Suprapubic skin (tissue), 4 donors: ENCODE results near the gene TSSK1B. TPM values are rescaled to one million over a fixed set of nuclear protein-coding genes. Genes with fewer than 3 reads are reported as not detected.

Source experiments
- DNase-seq, 2 donors: peaks; one replicate each; pipeline ENCODE4 v3.0.0-alpha.2; 2019; ENCODE audit warnings: low spot score in 2 of 2
- H3K27ac ChIP-seq: fragments of 200-600 bp; sonication (generic); one replicate; pipeline ENCODE4 v1.5.1; 2019
- H3K27me3 ChIP-seq: fragments of 200-600 bp; sonication (generic); one replicate; pipeline ENCODE4 v1.5.1; 2019
- H3K36me3 ChIP-seq: fragments of 200-600 bp; sonication (generic); one replicate; pipeline ENCODE4 v1.5.1; 2019
- H3K4me1 ChIP-seq: fragments of 200-600 bp; sonication (generic); one replicate; pipeline ENCODE4 v1.5.1; 2019
- H3K4me3 ChIP-seq: fragments of 200-600 bp; sonication (generic); one replicate; pipeline ENCODE4 v1.5.1; 2019; ENCODE audit warnings: mild to moderate bottlenecking
- H3K9me3 ChIP-seq: fragments of 200-600 bp; sonication (generic); one replicate; pipeline ENCODE4 v1.5.1; 2019
- EP300 ChIP-seq: sonication (generic); formaldehyde crosslinking; IDR thresholded peaks from one replicate; pipeline ENCODE4 v1.6.1; 2017; ENCODE audit warnings: antibody characterized with exemption
- POLR2A ChIP-seq, 2 donors: fragments of 450-650 bp; IDR thresholded peaks; one replicate each; pipeline ENCODE4 v1.6.1; 2017; ENCODE audit warnings: antibody characterized with exemption in 2 of 2, mild to moderate bottlenecking in 2 of 2, moderate library complexity in 2 of 2
- POLR2AphosphoS5 ChIP-seq, 3 donors: sonication (generic); formaldehyde crosslinking; IDR thresholded peaks; one replicate each; pipeline ENCODE4 v1.6.1; 2017; ENCODE audit warnings: antibody characterized with exemption in 3 of 3
- WGBS: methylation state at CpG from one replicate; pipeline ENCODE4 v1.1.5; 2018; 5-methylcytosine and 5-hydroxymethylcytosine counted together
- total RNA-seq, 4 donors: library from RNA; depleted of rRNA; stranded (reverse); fragments of >200 nt; gene quantifications; one replicate each; pipeline ENCODE4 v1.1.0, GENCODE V29; 2016
- TF ChIP-seq, protein P1 (sequence below), 2 donors: fragments of 200-600 bp in 1 of 2; fragments of 450-650 bp in 1 of 2; sonication (generic) in 1 of 2; IDR thresholded peaks; one replicate each; pipeline ENCODE4 v1.5.1; 2016 to 2019; ENCODE audit warnings: antibody characterized with exemption in 2 of 2, mild to moderate bottlenecking in 1 of 2, moderate library complexity in 1 of 2

The TSSK1B gene
- total RNA-seq, 4 donors from 2014 or later = 0.42 to 3.9 (median 2.8) TPM; not detected in 1

DNA sequence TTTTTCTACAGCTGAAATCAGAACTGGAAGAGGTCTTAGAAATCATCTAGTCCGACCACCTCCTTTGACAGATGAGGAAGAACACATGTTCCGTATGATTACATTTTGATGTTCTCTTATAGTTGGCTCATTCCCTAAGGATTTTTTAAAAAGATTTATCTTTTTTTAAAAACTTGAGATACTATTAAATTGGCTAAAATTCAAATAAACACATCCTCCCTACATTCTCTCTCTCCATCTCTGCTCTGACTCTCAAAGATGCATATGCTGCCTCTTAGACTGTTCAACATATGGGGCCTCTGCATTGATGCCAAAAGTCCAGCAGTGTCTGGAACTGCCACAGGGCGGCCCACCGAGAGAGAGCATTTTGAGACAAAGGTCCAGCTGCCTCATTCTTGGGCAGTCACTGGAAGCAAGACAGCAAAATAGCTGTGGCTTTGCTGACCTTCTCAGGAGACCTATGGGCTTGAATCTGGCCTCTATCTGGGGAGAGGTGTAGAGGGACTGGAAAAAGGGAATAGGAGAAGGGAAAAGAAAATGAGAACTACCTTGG is 12.8 kb upstream of the TSSK1B start:
- WGBS = 79% methylated on average over 4 of the region's 4 CpGs
- no peak for DNase-seq
- H3K9me3 ChIP-seq = no peaks in the 10 kb centered on the region
- no peaks in the 10 kb centered on the region for H3K4me1 ChIP-seq
- H3K4me3 ChIP-seq = no peak overlapping the region
- no peaks in the 10 kb centered on the region for H3K27me3 ChIP-seq
- no peaks in the 10 kb centered on the region for H3K36me3 ChIP-seq
- TF ChIP-seq POLR2A (IDR thresholded peaks at IDR 0.05) (no peak), EP300 (no peak), POLR2AphosphoS5 (IDR thresholded peaks at IDR 0.05) (no peak)
- TF ChIP-seq, protein P1, sequence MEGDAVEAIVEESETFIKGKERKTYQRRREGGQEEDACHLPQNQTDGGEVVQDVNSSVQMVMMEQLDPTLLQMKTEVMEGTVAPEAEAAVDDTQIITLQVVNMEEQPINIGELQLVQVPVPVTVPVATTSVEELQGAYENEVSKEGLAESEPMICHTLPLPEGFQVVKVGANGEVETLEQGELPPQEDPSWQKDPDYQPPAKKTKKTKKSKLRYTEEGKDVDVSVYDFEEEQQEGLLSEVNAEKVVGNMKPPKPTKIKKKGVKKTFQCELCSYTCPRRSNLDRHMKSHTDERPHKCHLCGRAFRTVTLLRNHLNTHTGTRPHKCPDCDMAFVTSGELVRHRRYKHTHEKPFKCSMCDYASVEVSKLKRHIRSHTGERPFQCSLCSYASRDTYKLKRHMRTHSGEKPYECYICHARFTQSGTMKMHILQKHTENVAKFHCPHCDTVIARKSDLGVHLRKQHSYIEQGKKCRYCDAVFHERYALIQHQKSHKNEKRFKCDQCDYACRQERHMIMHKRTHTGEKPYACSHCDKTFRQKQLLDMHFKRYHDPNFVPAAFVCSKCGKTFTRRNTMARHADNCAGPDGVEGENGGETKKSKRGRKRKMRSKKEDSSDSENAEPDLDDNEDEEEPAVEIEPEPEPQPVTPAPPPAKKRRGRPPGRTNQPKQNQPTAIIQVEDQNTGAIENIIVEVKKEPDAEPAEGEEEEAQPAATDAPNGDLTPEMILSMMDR (IDR thresholded peaks at IDR 0.05) = no peak
- H3K27ac ChIP-seq = no peak overlapping the region

DNA sequence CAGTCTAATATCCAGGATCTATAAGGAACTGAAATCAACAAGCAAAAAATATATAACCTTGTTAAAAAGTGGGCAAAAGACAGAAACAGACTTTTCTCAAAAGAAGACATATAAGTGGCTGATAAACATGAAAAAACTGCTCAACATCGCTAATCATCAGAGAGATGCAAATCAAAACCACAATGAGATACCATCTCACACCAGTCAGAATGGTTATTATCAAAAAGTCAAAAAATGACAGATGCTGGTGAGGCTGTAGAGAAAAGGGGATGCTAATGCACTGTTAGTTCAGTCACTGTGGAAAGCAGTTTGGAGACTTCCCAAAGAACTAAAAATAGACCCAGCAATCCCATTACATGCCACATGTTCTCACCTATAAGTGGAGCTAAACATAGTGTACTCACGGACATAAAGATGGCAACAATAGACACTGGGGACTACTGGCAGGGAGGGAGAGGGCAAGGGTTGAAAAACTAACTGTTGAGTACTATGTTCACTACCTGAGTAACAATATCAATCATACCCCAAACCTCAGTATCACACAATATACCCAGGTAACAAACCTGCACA is 11.7 kb upstream of the TSSK1B start:
- DNase-seq = no peak
- no peaks in the 10 kb centered on the region for H3K4me1 ChIP-seq
- TF ChIP-seq POLR2A (IDR thresholded peaks at IDR 0.05) (no peak), POLR2AphosphoS5 (IDR thresholded peaks at IDR 0.05) (no peak), EP300 (no peak)
- TF ChIP-seq, protein P1 (IDR thresholded peaks at IDR 0.05) = no peak
- H3K4me3 ChIP-seq = no peak overlapping the region
- no peaks in the 10 kb centered on the region for H3K36me3 ChIP-seq
- no peaks in the 10 kb centered on the region for H3K27me3 ChIP-seq
- no peak overlapping the region for H3K27ac ChIP-seq
- H3K9me3 ChIP-seq = no peaks in the 10 kb centered on the region
- 57% methylated on average over 2 of the region's 2 CpGs for WGBS

DNA sequence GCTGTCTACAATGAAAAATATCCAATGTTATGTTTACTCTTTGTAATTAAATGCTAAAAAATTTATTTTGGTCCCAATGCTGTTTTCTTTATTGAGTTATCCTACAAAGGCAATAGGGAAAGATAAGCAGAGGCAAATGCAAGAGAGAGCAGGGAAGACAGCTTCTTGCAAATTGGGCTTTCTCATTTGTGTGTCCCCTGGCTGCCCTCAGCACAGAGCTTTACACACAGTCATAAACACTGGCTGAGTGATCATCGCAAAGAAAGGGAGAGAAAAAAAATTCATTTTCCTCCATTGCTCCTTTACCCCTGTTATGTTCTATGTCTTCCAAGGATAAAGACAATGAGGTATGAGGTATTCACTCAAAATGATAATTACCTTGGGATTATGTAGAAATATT is 2.3 kb upstream of the TSSK1B start:
- no peak overlapping the region for H3K4me3 ChIP-seq
- 53% methylated on average over 1 of the region's 1 CpG for WGBS
- no peaks in the 10 kb centered on the region for H3K9me3 ChIP-seq
- H3K27me3 ChIP-seq = no peaks in the 10 kb centered on the region
- H3K4me1 ChIP-seq = no peaks in the 10 kb centered on the region
- H3K27ac ChIP-seq = no peak overlapping the region
- H3K36me3 ChIP-seq = no peaks in the 10 kb centered on the region
- DNase-seq = no peak
- no peak for TF ChIP-seq EP300
- TF ChIP-seq POLR2A (IDR thresholded peaks at IDR 0.05) = no peak
- TF ChIP-seq, protein P1 (IDR thresholded peaks at IDR 0.05) = no peak
- no peak for TF ChIP-seq POLR2AphosphoS5 (IDR thresholded peaks at IDR 0.05)

DNA sequence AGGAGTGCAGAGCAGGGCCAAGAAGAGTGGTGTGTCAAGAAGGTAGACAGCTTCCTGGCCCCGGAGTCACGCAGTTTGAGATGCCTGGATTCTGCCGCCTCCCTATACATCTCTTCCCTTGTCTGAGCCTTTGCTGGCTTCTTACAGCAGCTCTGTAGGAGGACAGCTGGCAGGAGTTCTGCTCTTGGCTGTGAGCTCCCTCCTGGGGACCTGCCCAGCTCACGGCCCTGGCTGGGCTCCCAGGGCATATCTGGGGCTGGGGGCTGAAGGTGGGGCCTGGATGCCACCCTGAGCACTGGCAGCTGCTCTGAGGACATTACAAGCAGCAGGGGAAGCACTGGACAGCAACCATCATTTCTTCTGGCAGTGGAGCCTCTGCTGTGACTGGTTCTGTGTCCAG is 786 bp upstream of the TSSK1B start:
- H3K4me1 ChIP-seq = no peaks in the 10 kb centered on the region
- 94% methylated on average over 2 of the region's 4 CpGs for WGBS
- no peaks in the 10 kb centered on the region for H3K9me3 ChIP-seq
- H3K36me3 ChIP-seq = no peaks in the 10 kb centered on the region
- no peak overlapping the region for H3K27ac ChIP-seq
- no peak for DNase-seq
- TF ChIP-seq POLR2A (IDR thresholded peaks at IDR 0.05) (no peak), EP300 (no peak), POLR2AphosphoS5 (IDR thresholded peaks at IDR 0.05) (no peak)
- TF ChIP-seq, protein P1 (IDR thresholded peaks at IDR 0.05) = no peak
- no peaks in the 10 kb centered on the region for H3K27me3 ChIP-seq
- no peak overlapping the region for H3K4me3 ChIP-seq

DNA sequence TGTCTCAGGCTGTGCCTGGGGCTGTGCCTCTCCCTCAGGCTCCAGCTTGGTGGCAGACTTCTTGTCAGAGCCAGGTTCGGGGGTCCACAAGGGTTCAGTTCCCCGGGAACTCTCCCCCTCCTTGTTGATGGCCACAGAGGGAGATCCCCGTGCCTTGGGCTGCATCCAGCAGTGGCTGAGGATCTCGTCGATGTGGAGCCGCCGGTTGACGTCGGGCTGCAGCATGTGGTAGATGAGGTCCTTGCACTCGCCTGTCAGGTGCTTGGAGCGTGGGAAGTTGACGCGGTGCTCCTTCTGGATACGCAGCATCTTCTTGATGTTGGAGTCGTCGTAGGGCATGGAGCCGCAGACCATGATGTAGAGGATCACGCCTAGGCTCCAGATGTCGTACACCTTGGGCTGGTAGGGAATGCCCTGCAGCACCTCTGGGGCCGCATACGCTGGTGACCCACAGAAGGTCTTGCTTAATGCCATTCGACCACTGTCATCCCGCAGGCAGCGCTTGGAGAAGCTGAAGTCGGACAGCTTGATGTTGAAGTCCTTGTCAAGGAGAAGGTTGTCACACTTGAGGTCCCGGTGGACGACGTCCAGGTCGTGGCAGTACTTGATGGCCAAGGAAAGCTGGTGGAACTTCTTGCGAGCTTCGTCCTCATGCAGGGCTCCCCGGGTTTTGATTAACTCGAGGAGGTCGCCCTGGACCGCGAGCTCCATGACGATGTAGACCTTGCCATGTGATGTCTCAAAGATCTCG is 752 bp downstream of the TSSK1B start:
- Histone ChIP-seq H3K27me3 (no peaks in the 10 kb centered on the region), H3K27ac (no peak overlapping the region), H3K36me3 (no peaks in the 10 kb centered on the region), H3K4me1 (no peaks in the 10 kb centered on the region), H3K4me3 (no peak overlapping the region), H3K9me3 (no peaks in the 10 kb centered on the region)
- TF ChIP-seq, protein P1 (IDR thresholded peaks at IDR 0.05) = no peak
- TF ChIP-seq POLR2A (IDR thresholded peaks at IDR 0.05) (no peak), EP300 (no peak), POLR2AphosphoS5 (IDR thresholded peaks at IDR 0.05) (no peak)
- DNase-seq = no peak
- 95% methylated on average over 31 of the region's 38 CpGs for WGBS
